ENCODE measurements around the gene SPPL3.

GRCh38 chr12:120873226-120873625, 30.9 kb downstream of the SPPL3 start:
- TF ChIP-seq CTCF (IDR thresholded peaks at IDR 0.05) = no peak
- TF ChIP-seq EZH2 (IDR thresholded peaks at IDR 0.05) = no peak
- no peak for TF ChIP-seq EZH2phosphoT487 (IDR thresholded peaks at IDR 0.05)
